ENCODE data around the gene CEACAM1. TPM values are rescaled to one million over a fixed set of nuclear protein-coding genes. Genes with fewer than 3 reads are reported as not detected.
A peak's percentile ranks its signal among the peaks of the same experiment; 100 is the strongest.

Gene CEACAM1
- total RNA-seq, 1 donor from 2014 or later = 0.39 TPM

- Histone ChIP-seq H3K9me3 (ENCODE audit: low read depth) (no peaks in the 10 kb centered on the region), H3K4me3 (no peak overlapping the region), H3K4me1 (peaks cover 21% of the 10 kb centered on the region), H3K9ac (no peak overlapping the region), H3K36me3 (no peaks in the 10 kb centered on the region), H4K20me1 (ENCODE audit: low read depth) (no peaks in the 10 kb centered on the region), H3K79me2 (ENCODE audit: low read depth) (no peaks in the 10 kb centered on the region), H3K27ac (no peak overlapping the region), H3K4me2 (no peak overlapping the region), H3F3A (ENCODE audit: low read depth) (peaks cover 37% of the 10 kb centered on the region), H3K27me3 (no peaks in the 10 kb centered on the region), H2AFZ (replicated peaks) (no peak overlapping the region)
- H3K4me1 Mint-ChIP-seq = peaks cover 13% of the 10 kb centered on the region
- no peak overlapping the region for H3K4me3 Mint-ChIP-seq
- DNase-seq (ENCODE audit: low spot score) = no peak
- H3K9me3 Mint-ChIP-seq = no peaks in the 10 kb centered on the region
- no peaks in the 10 kb centered on the region for H3K36me3 Mint-ChIP-seq
- no peak for TF ChIP-seq CTCF (IDR thresholded peaks at IDR 0.05)
- TF ChIP-seq EZH2 (IDR thresholded peaks at IDR 0.05) = no peak
- TF ChIP-seq EZH2phosphoT487 (IDR thresholded peaks at IDR 0.05) = no peak
- no peak overlapping the region for H3K27ac Mint-ChIP-seq
- H3K27me3 Mint-ChIP-seq (ENCODE audit: insufficient read depth, low read depth) = peaks cover 4% of the 10 kb centered on the region
Measured at GRCh38 chr19:42469311-42470235, 58.7 kb downstream of the CEACAM1 start.

GRCh38 chr19:42468273-42468796 is 59.9 kb downstream of the CEACAM1 start:
- no peak overlapping the region for H3K4me3 Mint-ChIP-seq
- Histone ChIP-seq H3K27ac (no peak overlapping the region), H3K4me3 (no peak overlapping the region), H3K4me2 (no peak overlapping the region), H3K27me3 (no peaks in the 10 kb centered on the region), H3K36me3 (no peaks in the 10 kb centered on the region), H3K9ac (no peak overlapping the region), H3K4me1 (peaks cover 12% of the 10 kb centered on the region), H3K9me3 (ENCODE audit: low read depth) (no peaks in the 10 kb centered on the region), H3K79me2 (ENCODE audit: low read depth) (no peaks in the 10 kb centered on the region), H2AFZ (replicated peaks) (no peak overlapping the region), H3F3A (ENCODE audit: low read depth) (peaks cover 26% of the 10 kb centered on the region), H4K20me1 (ENCODE audit: low read depth) (no peaks in the 10 kb centered on the region)
- no peak for DNase-seq (ENCODE audit: low spot score)
- peaks cover 2% of the 10 kb centered on the region for H3K27me3 Mint-ChIP-seq (ENCODE audit: insufficient read depth, low read depth)
- H3K36me3 Mint-ChIP-seq = no peaks in the 10 kb centered on the region
- no peaks in the 10 kb centered on the region for H3K9me3 Mint-ChIP-seq
- TF ChIP-seq EZH2phosphoT487 (IDR thresholded peaks at IDR 0.05) (no peak), CTCF (IDR thresholded peaks at IDR 0.05) (no peak), EZH2 (IDR thresholded peaks at IDR 0.05) (no peak)
- peaks cover 9% of the 10 kb centered on the region for H3K4me1 Mint-ChIP-seq
- H3K27ac Mint-ChIP-seq = peak overlapping the region; percentile 37

DNA sequence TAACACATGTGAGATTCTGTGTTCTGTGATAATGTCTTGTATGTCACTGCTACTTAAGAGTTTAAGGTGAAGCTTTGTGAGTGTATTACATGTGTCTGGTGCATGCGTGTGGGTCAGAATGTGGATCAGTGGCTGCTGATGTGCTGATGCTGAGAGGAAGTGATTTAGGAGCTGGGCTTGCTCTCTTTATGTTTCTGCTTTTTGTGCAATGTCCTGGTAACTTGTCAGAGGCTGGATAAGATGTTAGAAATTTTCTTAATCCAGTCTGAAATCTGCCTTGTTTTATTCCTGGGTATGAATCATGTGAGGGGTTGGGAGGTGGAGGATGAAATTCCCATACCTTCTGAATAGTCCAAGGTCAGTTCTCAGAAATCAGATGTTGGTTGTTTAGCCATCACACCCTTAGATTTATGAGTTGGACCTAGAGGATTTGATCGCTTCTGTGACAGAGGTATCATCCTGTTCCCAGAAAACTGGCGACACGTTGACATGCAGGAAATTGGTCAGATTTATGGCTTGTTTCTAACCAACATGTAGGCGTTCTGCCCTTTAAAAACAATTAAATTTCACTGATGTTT is 61.0 kb downstream of the CEACAM1 start:
- H3K4me1 Mint-ChIP-seq = peaks cover 5% of the 10 kb centered on the region

More for the DNA sequence above, 61.0 kb downstream of the CEACAM1 start:
- H3K27me3 ChIP-seq = no peaks in the 10 kb centered on the region
- TF ChIP-seq CTCF (IDR thresholded peaks at IDR 0.05) = no peak
- no peak for TF ChIP-seq EZH2 (IDR thresholded peaks at IDR 0.05)
- TF ChIP-seq EZH2phosphoT487 (IDR thresholded peaks at IDR 0.05) = no peak
- H3K79me2 ChIP-seq (ENCODE audit: low read depth) = no peaks in the 10 kb centered on the region
- no peaks in the 10 kb centered on the region for H3K36me3 Mint-ChIP-seq
- no peaks in the 10 kb centered on the region for H4K20me1 ChIP-seq (ENCODE audit: low read depth)
- peaks cover 15% of the 10 kb centered on the region for H3F3A ChIP-seq (ENCODE audit: low read depth)
- H3K36me3 ChIP-seq = no peaks in the 10 kb centered on the region
- no peaks in the 10 kb centered on the region for H3K9me3 Mint-ChIP-seq
- no peak overlapping the region for H3K27ac Mint-ChIP-seq
- no peak overlapping the region for H3K4me3 Mint-ChIP-seq
- no peaks in the 10 kb centered on the region for H3K9me3 ChIP-seq (ENCODE audit: low read depth)
- H3K27me3 Mint-ChIP-seq (ENCODE audit: insufficient read depth, low read depth) = peaks cover 2% of the 10 kb centered on the region
- no peak overlapping the region for H3K27ac ChIP-seq
- H3K4me3 ChIP-seq = no peak overlapping the region
- H2AFZ ChIP-seq (replicated peaks) = no peak overlapping the region
- H3K4me1 ChIP-seq = peaks cover 12% of the 10 kb centered on the region
- no peak overlapping the region for H3K4me2 ChIP-seq
- DNase-seq (ENCODE audit: low spot score) = no peak
- no peak overlapping the region for H3K9ac ChIP-seq

All from neural progenitor cell (in vitro differentiated cells).